HepG2 (cell line): ENCODE data around the gene RABL6. TPM values are rescaled to one million over a fixed set of nuclear protein-coding genes. Genes with fewer than 3 reads are reported as not detected.

Source experiments
- ARNT2 ChIP-seq: sonication (generic); formaldehyde crosslinking; IDR thresholded peaks from 2 replicates; pipeline ENCODE4 v1.8.0; 2022; ENCODE audit warnings: mild to moderate bottlenecking, low read depth, missing genetic modification reagents, moderate library complexity
- CAMTA2 ChIP-seq: sonication (generic); formaldehyde crosslinking; IDR thresholded peaks from 2 replicates; pipeline ENCODE4 v1.4.0; 2020; ENCODE audit warnings: mild to moderate bottlenecking, missing genetic modification reagents, borderline replicate concordance
- CEBPG ChIP-seq: IDR thresholded peaks from 2 replicates; pipeline ENCODE4 v1.6.1; 2016
- CREB3 ChIP-seq: sonication (generic); formaldehyde crosslinking; IDR thresholded peaks from 2 replicates; pipeline ENCODE4 v1.5.0; 2020; ENCODE audit warnings: missing genetic modification reagents
- CREBL2 ChIP-seq: sonication (generic); formaldehyde crosslinking; IDR thresholded peaks from 2 replicates; pipeline ENCODE4 v1.8.1; 2023; ENCODE audit warnings: missing genetic modification reagents, mild to moderate bottlenecking, borderline replicate concordance
- ESRRA ChIP-seq: sonication (generic); formaldehyde crosslinking; IDR thresholded peaks from 2 replicates; pipeline ENCODE4 v1.5.1; 2020; ENCODE audit warnings: mild to moderate bottlenecking, low read depth, missing genetic modification reagents
- ETS1 ChIP-seq: sonication (generic); formaldehyde crosslinking; IDR thresholded peaks from 2 replicates; pipeline ENCODE4 v1.4.0; 2020; ENCODE audit warnings: missing genetic modification reagents
- GFI1 ChIP-seq: sonication (generic); formaldehyde crosslinking; IDR thresholded peaks from 2 replicates; pipeline ENCODE4 v1.5.0; 2020; ENCODE audit warnings: missing genetic modification reagents, mild to moderate bottlenecking, borderline replicate concordance
- GTF3A ChIP-seq: sonication (generic); formaldehyde crosslinking; conservative IDR thresholded peaks from 2 replicates; pipeline ENCODE4 v1.4.0; 2020; ENCODE audit warnings: mild to moderate bottlenecking, missing genetic modification reagents
- NFATC3 ChIP-seq: sonication (generic); formaldehyde crosslinking; IDR thresholded peaks from 2 replicates; pipeline ENCODE4 v1.5.1; 2020; ENCODE audit warnings: mild to moderate bottlenecking, missing genetic modification reagents
- POLR2AphosphoS5 ChIP-seq: IDR thresholded peaks from 2 replicates; pipeline ENCODE4 v1.6.1; 2012; ENCODE audit warnings: low read depth, low read length
- RBAK ChIP-seq: sonication (generic); formaldehyde crosslinking; IDR thresholded peaks from 2 replicates; pipeline ENCODE4 v1.5.1; 2020; ENCODE audit warnings: mild to moderate bottlenecking, missing genetic modification reagents
- SAP130 ChIP-seq: IDR thresholded peaks from 2 replicates; pipeline ENCODE4 v1.6.1; 2016; ENCODE audit warnings: low read depth
- TMF1 ChIP-seq: sonication (generic); formaldehyde crosslinking; IDR thresholded peaks from 2 replicates; pipeline ENCODE4 v1.8.1; 2022; ENCODE audit warnings: low read depth, missing genetic modification reagents
- ZFX ChIP-seq: sonication (generic); formaldehyde crosslinking; IDR thresholded peaks from 2 replicates; pipeline ENCODE4 v1.4.0; 2020; ENCODE audit warnings: mild to moderate bottlenecking, low read depth, missing genetic modification reagents, moderate library complexity
- ZHX2 ChIP-seq, 2 experiments: sonication (generic) in 1 of 2; formaldehyde crosslinking in 1 of 2; IDR thresholded peaks; 2 replicates each; pipeline versions ENCODE4 v1.6.1 to v1.9.0; 2014 to 2022; ENCODE audit warnings: antibody characterized with exemption in 1 of 2, borderline replicate concordance in 1 of 2, inconsistent platforms in 1 of 2, low read depth in 1 of 2, missing genetic modification reagents in 1 of 2
- ZMAT5 ChIP-seq: sonication (generic); formaldehyde crosslinking; IDR thresholded peaks from 2 replicates; pipeline ENCODE4 v1.5.0; 2020; ENCODE audit warnings: mild to moderate bottlenecking, low read depth, missing genetic modification reagents, borderline replicate concordance
- ZNF101 ChIP-seq: sonication (generic); formaldehyde crosslinking; IDR thresholded peaks from 2 replicates; pipeline ENCODE4 v1.4.0; 2020; ENCODE audit warnings: mild to moderate bottlenecking, low read depth, missing genetic modification reagents, borderline replicate concordance
- ZNF235 ChIP-seq: sonication (generic); formaldehyde crosslinking; IDR thresholded peaks from 2 replicates; pipeline ENCODE4 v1.8.1; 2023; ENCODE audit warnings: mild to moderate bottlenecking, missing genetic modification reagents, borderline replicate concordance
- ZNF703 ChIP-seq: sonication (generic); formaldehyde crosslinking; IDR thresholded peaks from 2 replicates; pipeline ENCODE4 v1.5.1; 2020; ENCODE audit warnings: missing genetic modification reagents, mild to moderate bottlenecking, moderate library complexity, borderline replicate concordance
- ZNF790 ChIP-seq: sonication (generic); formaldehyde crosslinking; IDR thresholded peaks from 2 replicates; pipeline ENCODE4 v1.8.0; 2022; ENCODE audit warnings: missing genetic modification reagents, mild to moderate bottlenecking, borderline replicate concordance
- polyA plus RNA-seq, 8 experiments: library from polyadenylated mRNA; depleted of rRNA in 3 of 8; stranded (reverse) in 7 of 8; unstranded in 1 of 8; fragments of >200 nt; fragmentation: Illumina TruSeq in 4 of 8; extraction: Trizol in 4 of 8; gene quantifications; 2 replicates each; pipeline versions ENCODE4 v1.2.1 to v1.2.3, GENCODE V29; 2011 to 2016; ENCODE audit warnings: low read depth in 4 of 8, missing spikeins in 1 of 8, mixed read lengths in 1 of 8; ENCODE audit not compliant: insufficient read depth in 1 of 8
- total RNA-seq, 5 experiments: library from RNA; depleted of rRNA; stranded (reverse); fragments of >200 nt; fragmentation: Illumina TruSeq; extraction: Trizol; gene quantifications; 2 replicates each; pipeline ENCODE4 v1.2.3, GENCODE V29; 2016; ENCODE audit warnings: low read depth in 1 of 5

RABL6 gene
- total and polyA plus RNA-seq, 2 of the 13 experiments (the other 11 are each of a cell fraction or from before 2014, with no cell fraction given) = 81.5 to 125 TPM

- no peak for TF ChIP-seq ZNF101 (CRISPR knock-in tag)
- TF ChIP-seq GFI1 (CRISPR knock-in tag) = no peak
- TF ChIP-seq ZMAT5 = no peak
- no peak for TF ChIP-seq ETS1
- TF ChIP-seq ZFX (CRISPR knock-in tag) = peak; percentile 18; the same call in 1 of the 2 replicates
- TF ChIP-seq ZNF235 = no peak
- TF ChIP-seq ESRRA (CRISPR knock-in tag) = no peak
- TF ChIP-seq POLR2AphosphoS5 = peak; percentile 53
- no peak for TF ChIP-seq ZHX2 (IDR thresholded peaks at IDR 0.05; ENCODE audit: low read depth)
- no peak for TF ChIP-seq ZHX2 (CRISPR knock-in tag; IDR thresholded peaks at IDR 0.05; ENCODE audit: borderline replicate concordance)
- no peak for TF ChIP-seq GTF3A (CRISPR knock-in tag)
- no peak for TF ChIP-seq TMF1 (CRISPR knock-in tag)
- no peak for TF ChIP-seq NFATC3 (CRISPR knock-in tag)
- TF ChIP-seq ZNF703 (CRISPR knock-in tag) = no peak
- TF ChIP-seq SAP130 = peak; percentile 42
- TF ChIP-seq CREBL2 (CRISPR knock-in tag) = no peak
- no peak for TF ChIP-seq CEBPG
- no peak for TF ChIP-seq RBAK
- no peak for TF ChIP-seq CAMTA2 (CRISPR knock-in tag)
- TF ChIP-seq ARNT2 (CRISPR knock-in tag) = no peak
- TF ChIP-seq ZNF790 (CRISPR knock-in tag) = no peak
- TF ChIP-seq CREB3 (CRISPR knock-in tag) = no peak
Observed at GRCh38 chr9:136787690-136788400, 19.9 kb upstream of the RABL6 start (continued).
